ENCODE data around the gene DMD. TPM values are rescaled to one million over a fixed set of nuclear protein-coding genes. Genes with fewer than 3 reads are reported as not detected.

DMD gene
- polyA plus RNA-seq, 1 donor: 20.9 TPM

DNA sequence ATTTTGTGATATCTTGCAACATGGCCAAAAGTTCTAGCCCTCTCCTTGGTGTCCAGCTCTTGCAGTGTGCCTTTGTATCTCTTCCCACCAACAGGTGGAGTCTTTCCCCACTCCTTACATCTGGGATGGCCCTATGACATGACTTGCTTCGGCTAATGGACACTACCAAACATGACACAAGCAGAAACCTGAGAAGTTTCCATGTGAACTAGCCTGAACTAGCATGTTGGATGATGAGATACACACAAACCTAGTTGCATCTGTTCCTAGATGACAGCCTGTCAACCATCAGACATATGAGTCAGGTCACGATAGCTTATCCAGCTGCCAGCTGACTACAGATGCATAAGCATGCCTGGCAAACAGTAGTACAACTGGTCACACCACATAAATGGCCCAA, 1932.0 kb downstream of the DMD start:
- no peak for DNase-seq

DNA sequence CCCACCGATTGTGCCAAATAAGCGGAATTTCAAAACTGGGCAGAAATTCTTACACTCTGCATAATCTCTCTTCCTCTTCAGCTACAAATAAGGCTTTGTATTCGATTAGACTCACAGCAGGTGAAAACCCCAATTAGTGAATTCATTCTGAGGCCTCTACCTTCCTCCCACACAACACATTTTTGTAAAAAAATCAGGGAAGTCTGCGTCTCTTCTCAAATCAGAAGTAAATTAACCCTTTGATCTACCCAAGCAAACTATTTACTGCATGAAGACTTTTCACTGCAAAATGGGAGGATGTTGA, 1938.9 kb downstream of the DMD start:
- no peak for DNase-seq

DNA sequence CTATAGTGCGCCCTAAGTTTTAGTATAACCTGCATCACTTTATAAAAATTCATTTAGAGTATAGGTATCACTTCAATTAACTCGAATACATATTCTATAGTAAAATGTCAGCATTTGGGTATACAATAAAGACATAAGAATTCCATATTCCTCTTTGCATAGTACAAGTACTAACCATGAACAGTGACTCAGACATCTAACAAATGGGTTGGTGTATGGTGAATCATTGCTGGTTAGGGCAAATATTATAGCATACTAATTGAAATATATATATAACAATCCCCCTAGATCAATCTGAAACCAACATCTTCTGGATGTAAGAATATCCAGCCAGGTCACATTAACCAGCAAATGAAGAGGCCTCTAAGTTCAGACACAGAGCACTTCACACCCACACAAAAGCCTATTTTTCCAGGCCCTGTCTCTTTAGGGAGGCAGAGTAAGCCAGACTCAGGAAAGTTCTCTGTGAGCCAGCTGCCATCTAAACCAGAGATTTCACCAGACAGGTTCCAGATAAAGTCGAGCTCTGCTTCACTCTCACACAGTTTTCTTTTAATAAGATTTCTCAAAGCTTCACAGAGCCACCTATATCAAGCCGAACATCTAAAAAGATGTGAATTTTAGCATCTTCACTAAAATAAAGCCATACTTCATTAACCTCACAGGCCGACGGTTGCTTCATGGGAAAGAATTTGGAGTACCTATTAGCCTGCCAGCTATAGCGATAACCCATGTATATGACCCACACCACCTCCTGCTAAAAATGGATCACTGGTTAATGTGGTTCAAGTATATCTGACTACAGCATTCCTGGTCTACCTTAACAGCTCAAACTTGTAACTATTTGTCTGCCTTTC, 1939.5 kb downstream of the DMD start:
- no peak for DNase-seq

DNA sequence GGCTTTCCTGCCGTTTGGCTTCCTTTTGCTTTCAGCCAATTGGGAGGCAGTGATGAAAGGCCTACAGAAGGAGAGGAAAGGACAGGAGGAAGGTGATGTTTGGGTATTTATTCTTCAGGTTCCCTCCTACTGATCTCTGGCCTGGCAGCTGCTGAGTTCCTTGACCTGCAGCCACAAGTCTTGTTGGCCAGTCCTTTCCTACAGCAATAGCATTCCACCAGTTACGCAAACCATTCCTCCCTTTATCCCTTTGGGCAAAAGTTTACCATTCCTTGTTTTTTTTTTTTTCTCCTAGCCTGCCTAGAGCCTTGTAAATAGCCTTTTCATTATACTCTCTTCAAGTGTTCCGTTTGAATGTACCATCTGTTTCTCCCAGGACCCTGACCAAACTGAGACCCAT, 1941.4 kb downstream of the DMD start:
- no peak for DNase-seq

DNA sequence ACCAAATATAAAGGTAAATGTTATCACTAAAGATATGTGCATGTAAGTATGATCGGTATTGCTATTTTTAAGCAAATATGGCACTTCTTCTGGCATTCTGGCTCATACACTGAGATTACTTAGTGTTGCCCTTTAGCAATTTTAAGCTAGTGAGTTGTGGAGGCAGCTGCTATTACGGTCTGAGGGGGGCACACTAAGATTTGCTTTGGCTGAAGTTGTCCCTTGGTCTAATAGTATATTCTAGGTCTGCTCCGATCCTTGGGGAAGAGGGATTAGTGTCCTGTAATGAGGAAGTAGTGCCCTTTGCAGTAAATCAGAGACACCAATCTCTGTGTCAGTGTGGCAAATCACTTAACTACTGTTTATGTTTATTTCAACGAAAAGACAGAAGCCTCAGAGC, 1943.0 kb downstream of the DMD start:
- no peak for DNase-seq

DNA sequence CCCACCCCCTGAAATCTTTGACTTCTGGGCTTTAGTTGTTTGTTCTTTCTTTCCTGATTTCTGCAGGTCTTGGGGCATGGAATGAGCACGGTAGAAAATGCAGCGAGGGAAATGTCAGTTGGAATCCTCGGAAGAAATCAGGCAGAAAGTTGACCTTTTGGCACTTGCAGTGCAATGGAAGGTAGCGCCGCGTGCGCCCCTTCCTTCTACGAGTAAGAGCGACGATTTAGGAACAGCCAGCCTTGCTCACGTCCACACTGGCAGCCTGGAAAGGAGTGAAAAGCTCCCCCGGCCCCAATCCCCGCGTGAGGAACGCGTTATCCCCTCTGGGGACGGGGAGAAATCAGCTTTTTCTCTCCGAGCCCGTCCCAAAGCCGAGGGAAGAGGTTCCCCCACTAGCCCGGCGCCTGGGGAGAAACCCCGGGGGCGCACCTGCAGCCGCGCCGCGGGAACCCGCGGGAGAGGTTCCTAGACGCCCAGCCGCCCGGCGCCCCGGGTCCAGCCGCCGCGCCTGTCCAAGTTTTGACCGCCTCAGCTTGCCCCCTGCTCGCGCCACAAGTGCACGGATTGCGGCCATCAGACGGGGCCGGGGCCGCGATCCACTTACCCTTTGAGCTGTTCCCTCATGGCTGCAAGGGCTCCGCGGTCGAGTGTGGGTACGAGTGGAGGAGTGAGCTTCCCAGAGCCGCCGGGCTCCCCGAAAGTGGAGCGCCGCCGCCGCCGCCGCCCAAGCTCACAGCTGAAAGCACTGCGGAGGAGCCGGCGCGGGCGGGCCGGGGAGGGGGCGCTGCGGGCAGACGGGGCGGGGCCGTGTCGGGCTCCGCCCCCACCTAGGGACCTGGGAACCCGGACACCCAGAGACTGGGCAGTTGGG, 1944.9 kb downstream of the DMD start:
- DNase-seq: peak; percentile 32

DNA sequence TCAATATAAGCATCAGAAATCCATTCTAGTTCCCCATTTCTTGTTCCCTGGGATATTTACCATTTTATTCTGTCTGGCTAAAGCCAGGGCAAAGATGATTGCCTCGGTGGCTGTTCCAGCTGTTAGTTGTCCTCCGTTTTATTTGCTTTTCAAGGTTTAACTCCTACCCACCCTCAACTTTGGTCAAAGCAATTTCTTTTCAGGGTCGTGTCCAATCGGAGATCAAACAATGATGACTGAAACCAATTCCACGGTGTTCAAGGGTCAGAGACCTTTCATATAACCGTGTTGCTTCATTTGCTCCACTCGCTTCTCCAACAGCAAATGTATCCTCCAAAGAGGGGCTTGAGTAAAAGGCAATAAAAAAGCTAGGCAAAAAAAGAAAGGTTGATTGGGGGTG, 1946.0 kb downstream of the DMD start:
- DNase-seq: no peak

DNA sequence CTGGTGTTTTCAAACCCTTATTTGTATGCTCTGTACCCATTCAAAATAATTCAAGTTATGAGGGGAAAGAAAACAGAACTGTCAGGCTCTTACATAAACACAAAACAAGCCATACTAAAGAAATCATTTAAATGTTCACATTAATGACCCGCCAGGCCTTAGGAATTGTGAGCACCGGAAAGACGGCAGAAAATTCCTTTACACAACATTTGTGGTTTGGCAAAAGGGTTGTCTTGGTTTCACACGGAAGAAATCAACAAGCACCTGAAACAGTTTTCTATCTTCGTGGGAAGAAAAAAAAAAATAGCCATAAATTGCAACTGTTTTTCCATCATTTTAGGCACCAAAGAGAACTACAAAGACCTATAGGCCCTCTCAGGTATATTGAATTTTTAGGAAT, 1951.0 kb downstream of the DMD start:
- no peak for DNase-seq

DNA sequence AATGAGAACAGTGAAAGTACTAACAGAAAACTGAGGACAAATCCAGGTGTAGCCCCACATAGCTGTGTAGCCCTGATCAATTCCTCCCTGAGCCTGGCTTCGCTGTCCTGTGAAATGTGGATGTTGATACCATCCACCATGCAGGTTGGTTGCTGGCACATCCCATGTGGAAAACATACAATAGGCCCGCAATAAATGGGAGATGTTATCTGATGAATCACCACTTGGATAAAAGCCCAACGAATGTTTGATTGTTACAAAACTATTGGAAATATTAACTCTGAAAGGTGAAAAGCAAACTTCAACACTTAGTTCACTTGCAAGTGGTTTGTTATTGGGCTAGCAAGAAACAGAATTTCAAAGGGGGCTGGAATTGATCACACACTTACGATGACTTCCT, 1953.2 kb downstream of the DMD start:
- no peak for DNase-seq

DNA sequence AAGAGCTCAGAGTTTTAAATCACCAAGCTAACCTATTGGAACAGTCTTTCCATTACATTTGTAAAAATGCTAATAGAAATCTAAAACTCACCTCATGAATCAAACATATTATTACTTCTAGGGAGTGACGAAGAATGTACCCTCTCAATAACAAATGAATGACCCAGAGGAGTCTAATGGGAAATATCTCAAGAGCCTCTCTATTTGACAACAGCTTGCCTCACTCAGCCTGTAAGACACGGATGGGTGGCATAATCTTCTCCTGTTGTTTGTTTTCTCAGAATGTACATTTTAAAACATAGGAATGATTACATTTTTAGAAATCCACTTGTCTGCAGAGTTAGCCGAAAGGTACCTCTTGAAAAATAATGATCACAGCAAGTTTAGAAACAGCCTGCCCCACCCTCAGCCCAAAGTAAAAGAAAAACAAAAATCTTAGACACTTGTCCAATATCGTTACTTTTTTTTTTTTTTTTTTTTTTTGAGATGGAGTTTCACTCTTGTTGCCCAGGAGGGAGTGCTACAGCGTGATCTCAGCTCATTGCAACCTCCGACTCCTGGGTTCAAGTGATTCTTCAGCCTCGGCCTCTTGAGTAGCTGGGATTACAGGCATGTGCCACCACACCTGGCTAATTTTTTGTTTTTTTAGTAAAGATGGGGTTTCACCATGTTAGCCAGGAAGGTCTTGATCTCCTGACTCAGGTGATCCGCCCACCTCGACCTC, 1955.9 kb downstream of the DMD start:
- no peak for DNase-seq

DNA sequence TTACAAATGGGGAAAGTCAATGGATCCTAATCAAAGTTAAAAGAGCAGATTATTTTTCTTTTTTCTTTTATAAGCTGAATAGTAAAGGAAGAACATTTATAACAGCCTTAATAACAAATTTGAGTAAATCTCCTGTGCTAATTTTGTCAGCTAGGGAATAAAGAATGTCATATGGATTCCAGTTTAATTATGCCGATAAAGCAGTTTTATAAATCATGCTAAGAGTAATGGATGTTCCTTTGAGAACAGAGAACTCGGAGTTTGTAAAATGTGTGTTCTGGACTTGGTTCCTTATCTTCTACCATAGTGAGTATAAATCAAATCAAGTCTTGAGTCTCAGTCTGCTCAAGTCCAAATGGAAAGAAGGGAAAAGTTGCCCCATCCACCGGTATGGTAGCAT, 1959.2 kb downstream of the DMD start:
- no peak for DNase-seq

DNA sequence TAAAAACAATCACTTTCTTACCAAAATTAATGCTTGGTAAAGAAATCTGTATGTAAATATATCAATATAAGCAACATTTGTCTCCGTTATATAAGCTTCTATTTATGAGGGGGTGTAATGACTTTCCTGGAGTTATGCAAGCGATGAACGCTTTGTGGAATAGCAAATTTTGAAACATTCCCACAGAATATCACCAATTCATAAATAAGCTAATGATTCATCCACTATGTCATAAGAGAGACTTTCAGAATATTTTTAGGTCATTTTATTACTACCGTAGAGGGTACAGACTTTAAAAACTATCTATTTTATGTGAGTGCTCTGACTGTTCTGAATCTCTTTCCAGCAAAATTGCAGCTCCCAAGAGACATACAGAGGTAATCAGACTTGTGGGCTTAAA, 1960.0 kb downstream of the DMD start:
- DNase-seq: no peak

DNA sequence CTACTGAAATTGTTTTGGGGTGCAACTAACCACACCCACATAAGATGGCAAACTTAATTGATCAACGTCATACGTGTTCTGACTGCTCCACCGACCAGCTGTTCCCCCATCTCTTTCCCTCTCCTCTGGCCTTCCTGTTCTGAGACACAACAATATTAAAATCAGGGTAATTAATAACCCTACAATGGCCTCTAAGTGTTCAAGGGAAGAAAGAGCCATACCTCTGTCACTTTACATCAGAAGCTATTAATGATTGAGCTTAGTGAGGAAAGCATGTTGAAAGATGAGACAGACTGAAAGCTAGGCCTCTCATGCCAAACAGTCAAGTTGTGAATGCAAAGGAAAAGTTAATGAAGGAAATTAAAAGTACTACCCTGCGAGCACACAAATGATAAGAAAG, 1965.6 kb downstream of the DMD start:
- no peak for DNase-seq

DNA sequence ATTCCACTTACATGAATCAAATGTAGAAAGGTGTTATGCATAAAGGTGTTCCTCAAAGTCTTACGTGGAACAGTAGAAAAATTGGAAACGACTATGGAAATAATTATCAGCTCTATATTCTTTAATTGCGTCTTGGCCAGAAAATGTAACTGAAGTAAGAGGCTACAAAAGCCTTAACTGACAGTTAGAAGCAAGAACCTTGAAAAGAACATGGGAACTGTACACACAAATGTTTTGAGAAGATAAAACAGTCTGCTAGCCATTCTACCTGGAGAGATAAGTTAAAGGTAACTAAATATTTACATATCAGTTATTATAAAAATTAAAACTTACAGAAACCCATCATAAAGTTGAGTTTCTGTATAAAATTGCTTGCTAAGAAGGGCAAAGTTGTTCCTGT, 1967.5 kb downstream of the DMD start:
- no peak for DNase-seq

DNA sequence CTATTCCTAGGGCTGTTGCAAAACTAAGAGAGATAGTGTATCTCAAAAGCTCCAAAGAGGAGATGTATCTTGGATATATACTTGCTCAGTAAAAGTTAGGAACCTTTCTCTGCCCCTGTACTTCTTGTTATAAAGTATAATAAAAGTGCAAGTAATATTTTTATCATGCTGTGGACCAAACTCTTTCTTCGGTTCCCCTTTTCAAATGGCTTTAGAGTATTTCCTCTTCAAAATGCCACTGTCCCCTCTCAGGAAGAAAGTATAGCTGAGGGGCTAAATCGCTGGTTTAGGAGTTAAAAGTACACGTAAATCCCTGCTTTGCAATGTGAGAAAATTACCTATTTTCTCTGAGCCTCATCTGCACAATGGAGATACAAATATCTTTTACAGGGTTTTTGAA, 1970.4 kb downstream of the DMD start:
- DNase-seq: no peak

DNA sequence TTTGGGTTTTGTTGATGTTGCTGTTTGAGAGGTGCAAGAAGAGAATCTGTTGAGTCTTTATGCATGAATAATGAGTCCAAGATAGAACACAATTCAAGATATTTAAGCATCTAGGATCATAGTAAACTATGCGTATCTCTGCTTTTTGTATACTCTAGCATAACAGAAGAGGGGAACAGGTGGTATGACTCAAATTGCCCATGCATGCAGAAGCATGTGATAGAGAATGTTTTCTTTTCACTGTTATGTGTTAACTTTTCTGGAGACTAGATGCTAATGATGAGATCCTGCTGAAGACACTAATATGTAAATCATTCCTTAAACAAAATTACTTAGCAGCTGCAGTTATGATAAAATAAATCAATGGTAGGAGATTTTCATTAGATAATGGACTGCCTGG, 1974.2 kb downstream of the DMD start:
- DNase-seq: no peak

DNA sequence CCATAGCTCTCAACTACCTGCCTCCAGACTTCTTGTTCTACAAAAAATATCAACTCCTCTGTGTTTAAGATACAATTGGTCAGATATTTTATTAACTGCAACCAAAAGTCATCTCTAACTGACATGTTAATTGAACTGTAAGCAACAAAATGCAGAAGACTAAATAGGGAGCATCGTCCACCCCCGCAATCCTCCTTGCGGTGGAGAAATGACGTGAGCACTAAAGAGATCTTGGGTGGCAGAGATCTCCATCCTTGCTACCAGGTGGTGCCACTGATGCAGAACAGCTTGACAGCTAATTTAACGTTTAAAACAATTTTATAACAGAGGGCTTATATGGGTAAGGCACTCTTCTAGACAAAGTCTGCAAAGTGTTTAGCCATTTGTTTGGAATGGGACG, 1975.1 kb downstream of the DMD start:
- DNase-seq: no peak

DNA sequence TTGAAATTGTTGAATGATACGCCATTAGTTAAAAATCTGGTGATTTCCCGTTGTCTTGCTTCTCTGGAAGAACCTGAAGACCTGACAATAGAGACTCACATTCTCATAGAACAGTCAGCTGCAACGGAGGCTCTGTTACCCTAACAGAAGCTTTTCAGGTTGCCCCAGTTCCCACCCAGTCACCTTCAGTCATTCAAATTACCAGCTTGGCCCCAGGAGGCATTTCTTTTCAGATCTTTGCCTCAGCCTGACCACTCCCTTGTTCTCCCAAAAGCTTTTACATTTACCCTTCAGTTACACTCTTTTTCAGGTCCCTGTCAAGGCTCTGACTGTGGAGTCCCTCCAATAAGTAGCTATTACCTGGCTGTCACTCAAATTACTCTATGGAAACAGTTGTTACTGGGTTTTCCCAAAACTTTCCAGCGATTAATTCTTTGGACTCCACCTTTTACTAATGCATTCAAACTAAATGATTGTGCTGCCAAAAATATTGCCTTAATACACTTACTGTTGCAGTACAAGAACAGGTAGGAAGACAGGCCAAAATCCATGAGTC, 1977.3 kb downstream of the DMD start:
- no peak for DNase-seq

DNA sequence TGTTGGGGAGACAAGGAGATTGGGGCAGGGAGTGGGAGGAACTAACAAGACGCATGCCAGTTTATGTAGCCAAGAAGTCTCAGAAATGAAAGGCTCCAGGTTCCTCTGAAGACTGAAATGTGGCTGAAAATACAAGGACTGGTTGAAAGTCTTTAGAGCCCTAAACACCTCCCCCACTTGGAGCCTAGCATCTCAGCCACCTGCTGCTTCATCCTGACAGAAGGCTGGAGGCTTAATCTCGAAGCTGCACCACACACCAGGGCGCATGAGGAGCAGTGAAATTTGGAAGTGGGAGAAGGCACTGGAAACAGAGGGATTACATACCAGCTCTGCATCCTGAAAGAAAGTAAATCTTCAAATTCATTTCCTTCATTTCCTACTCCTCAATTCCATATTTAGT, 1978.8 kb downstream of the DMD start:
- DNase-seq: no peak

DNA sequence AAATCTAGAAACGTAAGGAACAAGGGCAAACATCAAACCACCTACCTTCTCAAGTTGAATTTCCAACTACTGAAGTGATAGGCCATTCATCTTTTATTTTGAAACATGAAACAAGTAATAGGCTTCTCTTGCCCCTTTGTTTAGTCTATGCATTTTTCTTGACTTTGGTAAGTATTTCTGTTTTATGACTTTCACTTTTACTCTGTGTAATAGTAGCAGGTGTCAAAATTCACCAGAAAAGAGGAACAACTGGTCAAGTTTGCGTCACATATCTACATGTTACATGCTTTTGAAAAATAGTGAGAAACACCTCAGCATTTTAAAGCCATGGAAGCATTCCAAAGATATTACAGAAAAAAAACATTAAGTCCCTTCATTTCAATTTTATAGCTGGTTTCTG, 1982.4 kb downstream of the DMD start:
- no peak for DNase-seq

DNA sequence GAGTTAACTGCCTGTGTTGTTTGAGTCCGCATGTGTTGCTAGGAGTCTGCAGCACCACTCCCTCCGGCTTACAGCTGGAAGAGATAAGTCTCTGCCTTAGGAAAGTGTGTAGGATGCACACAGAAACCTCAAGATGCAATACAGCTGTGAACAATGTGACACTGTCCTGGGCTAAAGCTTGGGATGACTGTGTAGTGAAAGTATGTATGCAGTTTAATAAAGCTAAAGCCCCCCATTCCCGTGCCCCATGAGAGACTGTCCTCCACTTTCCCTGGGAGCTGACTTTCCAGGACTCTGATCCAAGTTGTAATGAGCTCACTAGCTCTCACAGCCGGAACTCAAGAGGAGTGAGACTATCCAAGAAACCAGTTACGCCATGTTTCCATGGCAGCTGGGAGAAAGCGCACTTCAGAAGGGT, 1982.9 kb downstream of the DMD start:
- no peak for DNase-seq

DNA sequence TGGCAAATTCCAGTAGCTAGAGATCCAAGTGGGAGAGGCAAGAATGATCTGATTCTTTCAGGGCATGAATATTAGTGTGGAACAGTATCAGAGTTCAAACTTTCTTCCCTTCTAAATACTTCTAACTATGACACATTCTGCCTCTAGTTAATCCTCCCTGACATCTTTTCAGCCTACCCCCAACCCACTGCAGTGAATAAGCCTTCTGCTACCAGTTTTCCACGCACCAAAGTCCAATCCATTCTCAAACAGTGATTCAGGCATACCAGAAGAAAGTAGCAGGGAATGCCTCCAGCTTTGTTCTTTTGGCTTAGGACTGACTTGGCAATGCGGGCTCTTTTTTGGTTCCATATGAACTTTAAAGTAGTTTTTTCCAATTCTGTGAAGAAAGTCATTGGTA, 1984.1 kb downstream of the DMD start:
- DNase-seq: no peak

DNA sequence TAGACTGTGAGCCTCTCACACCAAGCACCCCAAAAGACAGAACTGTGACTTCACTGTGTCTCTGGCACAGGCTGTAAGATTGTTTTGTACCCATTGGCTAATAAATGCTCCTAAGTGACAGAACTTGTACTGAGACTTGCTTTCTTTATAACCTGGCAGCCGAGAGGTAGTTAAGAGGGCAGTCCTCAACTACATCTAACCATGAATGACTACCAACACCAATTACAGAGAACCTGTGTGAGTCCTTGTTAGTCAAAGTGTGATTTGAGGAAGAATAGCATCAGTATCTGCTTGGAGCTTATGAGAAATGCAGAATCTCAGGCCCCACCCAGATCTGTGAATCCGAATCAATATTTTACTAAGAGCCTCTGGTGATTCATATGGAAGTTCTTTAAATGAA, 1985.5 kb downstream of the DMD start:
- DNase-seq: no peak
